Kidney capillary endothelial cell (primary cell): ENCODE data around the gene NDST1.

Experiments
- DNase-seq: peaks from one replicate; pipeline ENCODE4 v3.0.0-alpha.2; 2018; ENCODE audit warnings: low spot score

The NDST1 gene

GRCh38 chr5:150570333-150570732 lies 62.4 kb downstream of the NDST1 start:
- DNase-seq: no peak

GRCh38 chr5:150571836-150572235 lies 63.9 kb downstream of the NDST1 start:
- DNase-seq: no peak

GRCh38 chr5:150573216-150573615 lies 65.3 kb downstream of the NDST1 start:
- no peak for DNase-seq

GRCh38 chr5:150573867-150574817 lies 66.2 kb downstream of the NDST1 start:
- no peak for DNase-seq

- no peak for DNase-seq
These were observed 67.1 kb downstream of the NDST1 start for GRCh38 chr5:150574818-150575547.

GRCh38 chr5:150575745-150576448 lies 68.0 kb downstream of the NDST1 start:
- DNase-seq: no peak

DNA sequence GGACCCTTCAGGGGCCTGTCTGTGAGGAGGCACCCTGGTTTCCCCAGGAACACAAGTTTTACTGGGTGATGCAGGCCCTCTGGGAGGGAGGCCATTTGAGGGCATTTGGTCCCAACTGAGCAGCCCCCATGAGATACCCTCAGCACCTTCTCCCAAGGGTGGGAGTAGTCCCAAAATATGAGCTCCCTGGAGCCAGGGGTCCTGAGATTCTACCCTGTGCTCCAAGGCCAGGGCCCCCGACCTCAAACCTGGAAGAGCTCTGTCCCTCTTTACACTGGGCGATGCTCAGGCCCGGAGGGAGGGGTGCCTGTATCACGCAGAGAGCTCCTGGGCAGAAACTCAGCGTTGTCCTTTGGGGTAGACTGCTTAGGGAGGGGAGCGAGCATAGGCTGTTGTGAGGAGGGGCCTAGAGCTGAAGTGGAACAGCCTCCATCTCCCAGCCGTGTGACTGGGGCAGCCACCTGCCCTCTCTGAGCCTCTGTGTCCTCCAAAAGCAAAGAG lies 68.6 kb downstream of the NDST1 start:
- DNase-seq: no peak

- no peak for DNase-seq
These were observed 69.6 kb downstream of the NDST1 start for GRCh38 chr5:150577378-150578139.

DNA sequence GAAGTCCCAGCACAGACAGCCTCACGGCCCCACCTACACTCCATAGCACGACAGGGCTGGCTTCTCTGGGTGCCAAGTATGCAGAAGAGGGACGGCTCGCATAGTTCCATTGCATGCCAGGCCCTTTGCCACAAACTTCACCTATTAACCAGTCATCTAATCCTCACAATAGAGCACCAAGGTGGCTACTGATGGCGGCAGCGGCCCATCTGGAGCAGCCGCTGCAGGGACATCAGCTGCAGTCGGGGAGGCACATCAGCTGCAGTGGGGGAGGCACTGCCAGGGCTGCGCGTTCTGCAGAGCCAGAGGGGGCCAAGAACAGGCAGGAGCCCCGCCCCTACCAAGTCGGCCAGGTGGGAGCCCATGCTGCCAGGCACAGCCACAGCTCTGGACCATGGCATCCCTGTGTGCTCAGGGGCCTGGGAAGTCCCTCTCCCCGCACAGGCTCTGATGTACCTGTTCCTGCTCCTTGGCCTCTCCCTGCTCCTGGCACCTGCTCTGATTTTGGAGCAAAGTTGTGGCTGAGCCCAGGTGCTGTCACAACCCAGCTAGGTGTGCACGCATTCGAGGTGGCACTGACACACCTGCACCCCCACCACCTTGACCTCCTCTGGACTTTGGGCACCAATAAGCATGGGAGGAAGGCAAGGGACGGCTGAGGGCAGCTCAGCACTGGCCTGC lies 71.0 kb downstream of the NDST1 start:
- DNase-seq: no peak

GRCh38 chr5:150579462-150580400 lies 71.8 kb downstream of the NDST1 start:
- DNase-seq: no peak

- no peak for DNase-seq
These were observed 73.0 kb downstream of the NDST1 start for GRCh38 chr5:150580917-150581316.

DNA sequence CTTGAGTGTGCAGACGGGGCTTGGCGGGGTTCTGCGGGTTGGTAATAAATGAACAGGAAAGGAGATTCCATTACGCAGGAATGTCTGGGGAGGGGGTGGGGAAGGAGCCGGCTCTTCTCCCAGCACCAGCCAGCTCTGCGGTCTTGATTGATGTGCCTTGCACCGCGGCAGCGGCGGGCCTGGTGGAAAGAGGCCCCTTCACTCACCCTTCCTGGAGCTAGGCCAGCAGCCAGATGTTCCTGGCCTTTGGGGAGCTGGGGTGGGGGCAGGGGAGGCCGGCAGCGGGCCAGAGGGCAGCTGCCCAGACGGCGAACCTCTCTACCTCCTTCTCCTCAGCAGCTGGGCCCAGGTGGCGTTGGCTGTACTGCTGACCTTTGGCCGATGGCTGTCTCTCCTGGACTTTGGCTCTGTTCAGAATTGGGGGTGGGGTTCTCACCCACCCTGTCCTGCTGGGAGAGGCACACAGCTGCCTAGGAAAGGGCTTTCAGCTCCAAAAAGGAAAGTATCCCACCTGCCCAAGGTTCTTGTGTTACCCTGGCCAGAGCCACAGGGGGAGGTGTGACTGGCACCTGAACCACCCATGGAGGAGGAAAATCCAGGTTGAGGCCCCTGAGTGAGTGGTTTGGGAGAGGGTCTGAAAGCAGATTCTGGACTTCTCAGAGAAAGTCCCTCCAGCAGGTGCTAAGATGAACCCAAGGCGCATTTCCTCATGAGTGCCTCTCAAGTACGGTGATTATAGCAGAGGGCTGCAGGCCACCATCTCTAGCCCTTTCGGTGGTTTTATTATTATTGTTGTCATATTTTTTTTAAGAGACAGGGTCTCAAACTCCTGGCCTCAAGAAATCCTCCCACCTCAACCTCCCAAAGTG lies 74.5 kb downstream of the NDST1 start:
- no peak for DNase-seq

DNA sequence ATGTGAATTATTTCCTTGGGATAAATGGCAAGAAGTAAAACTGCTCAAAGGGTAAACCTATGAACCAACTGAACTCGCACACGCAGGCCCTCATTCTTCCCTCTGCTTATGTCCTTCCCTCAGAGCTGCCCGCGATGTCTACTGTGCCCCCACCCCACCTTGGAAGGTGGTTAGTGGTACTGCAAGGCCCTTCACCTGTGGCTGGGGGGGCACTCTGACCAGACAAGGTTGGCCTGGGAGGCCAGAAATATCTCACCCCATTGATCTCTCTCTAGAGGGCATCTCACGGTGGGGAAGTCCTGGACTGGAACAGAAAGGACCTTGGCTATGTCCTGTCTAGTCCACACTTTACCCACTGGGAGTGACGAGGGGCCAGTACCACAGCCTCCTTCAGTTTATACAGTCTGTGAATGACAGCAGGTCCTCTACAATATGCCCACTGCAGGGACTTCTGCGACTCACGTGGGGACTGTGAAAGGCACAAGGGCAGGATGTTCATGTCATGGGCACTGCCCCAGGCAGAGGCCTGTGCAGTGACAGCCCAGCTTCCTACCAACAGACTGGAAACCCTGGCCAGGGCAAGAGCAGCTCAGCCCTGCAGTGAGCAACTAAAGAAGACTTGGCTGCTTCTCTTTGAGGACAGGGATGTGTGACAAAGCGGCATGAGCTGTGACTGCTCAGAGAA lies 75.8 kb downstream of the NDST1 start:
- no peak for DNase-seq

DNA sequence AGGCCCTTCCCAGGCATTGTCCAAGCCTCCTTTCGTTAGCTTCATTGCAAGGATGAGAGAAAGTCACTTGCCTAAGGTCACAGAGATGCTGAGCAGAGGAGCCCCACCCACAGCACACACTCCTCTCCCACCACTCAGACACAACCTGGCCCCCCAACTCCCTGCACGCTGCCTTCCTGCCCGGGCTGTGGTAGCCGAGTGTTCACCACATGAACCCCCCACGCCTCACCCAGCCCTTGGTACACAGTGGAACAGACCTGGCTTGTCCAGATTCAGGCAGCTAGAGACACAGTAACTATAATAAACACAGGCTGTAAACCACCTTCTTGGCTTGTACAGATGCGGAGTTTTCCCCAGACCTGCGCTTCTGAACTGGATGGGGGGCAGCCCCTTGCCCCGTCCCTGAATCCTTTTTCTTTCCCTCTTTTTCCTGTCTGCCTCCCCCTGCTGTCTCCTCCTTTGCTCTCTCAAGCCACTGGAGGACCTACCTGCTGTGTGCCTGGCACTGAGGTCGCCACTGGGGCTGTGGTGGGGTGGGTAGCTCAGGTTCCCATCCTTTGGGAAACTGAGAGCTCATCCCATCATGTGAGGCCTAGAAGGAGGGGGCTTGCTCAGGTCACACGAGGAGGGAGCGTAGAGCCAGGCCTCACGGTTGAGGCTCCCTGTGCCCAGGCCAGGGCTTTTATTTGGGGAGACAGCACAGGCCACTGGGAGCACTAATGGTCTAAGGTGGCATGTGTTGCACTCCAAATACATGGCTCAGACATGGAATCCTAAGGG lies 76.8 kb downstream of the NDST1 start:
- no peak for DNase-seq

- no peak for DNase-seq
These were observed 77.9 kb downstream of the NDST1 start for GRCh38 chr5:150585781-150586341.

DNA sequence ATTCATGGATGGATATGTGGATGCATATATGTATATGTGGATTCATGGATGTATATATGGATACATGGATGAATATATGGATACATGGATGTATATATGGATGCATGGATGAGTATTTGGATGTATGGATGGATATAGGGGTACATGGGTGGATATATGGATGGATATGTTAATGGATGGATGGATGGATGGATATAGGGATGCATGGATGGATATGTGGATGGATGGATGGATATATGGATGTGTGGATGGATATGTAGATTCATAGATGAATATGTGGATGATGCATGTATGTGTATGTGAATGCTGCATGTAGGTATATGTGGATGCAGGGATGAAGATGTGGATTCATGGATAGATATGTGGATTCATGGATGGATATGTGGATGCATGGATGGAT lies 79.1 kb downstream of the NDST1 start:
- no peak for DNase-seq
